Measurements from ENCODE around the gene KIF5A. TPM values are rescaled to one million over a fixed set of nuclear protein-coding genes. Genes with fewer than 3 reads are reported as not detected.

KIF5A gene
- polyA plus RNA-seq, 1 of the 3 experiments (the other 2 are of a cell fraction): 6.2 TPM

- no peak overlapping the region for H2AFZ ChIP-seq (ENCODE audit: low read depth)
- H3K9ac ChIP-seq: no peak overlapping the region
- ChIA-PET POLR2A (no interaction called here), CTCF (interaction anchor here (1.8 to 7.6 kb wide), 4 partner anchors 9 to 19 kb away, joined by 6 to 65 read pairs (median 10); partner anchors contain the start of gene PIP4K2C)
- no peaks in the 10 kb centered on the region for H3K27me3 ChIP-seq (ENCODE audit: insufficient read depth)
- peaks cover 2% of the 10 kb centered on the region for H3F3A ChIP-seq (replicated peaks; ENCODE audit: insufficient read depth)
- no peaks in the 10 kb centered on the region for H3K9me2 ChIP-seq
- no peak overlapping the region for H3K4me2 ChIP-seq
- TF ChIP-seq USF2 (IDR thresholded peaks at IDR 0.05; ENCODE audit: borderline replicate concordance, low read depth, low read length) (no peak), PBX3 (IDR thresholded peaks at IDR 0.05) (no peak), CHD2 (IDR thresholded peaks at IDR 0.05; ENCODE audit: low read length, partially characterized antibody) (no peak), REST (IDR thresholded peaks at IDR 0.05; ENCODE audit: low read depth, low read length) (no peak), MXI1 (IDR thresholded peaks at IDR 0.05; ENCODE audit: low read depth, low read length) (no peak), SIN3A (IDR thresholded peaks at IDR 0.05; ENCODE audit: borderline replicate concordance, low read depth, low read length) (no peak), JUND (IDR thresholded peaks at IDR 0.05) (no peak), RAD21 (IDR thresholded peaks at IDR 0.05; ENCODE audit: low read length) (no peak), NFIC (IDR thresholded peaks at IDR 0.05; ENCODE audit: borderline replicate concordance) (no peak), ELF1 (IDR thresholded peaks at IDR 0.05) (no peak), GABPA (IDR thresholded peaks at IDR 0.05; ENCODE audit: low read depth) (no peak)
- no peaks in the 10 kb centered on the region for H4K20me1 ChIP-seq (ENCODE audit: insufficient read depth)
- no peak for DNase-seq
- H3K9me3 ChIP-seq: no peaks in the 10 kb centered on the region
- H3K36me3 ChIP-seq (replicated peaks in 1 of 2; ENCODE audit: control insufficient read depth in 1 of 2, insufficient read depth in 2 of 2, low read length in 1 of 2): peaks cover 19 to 49% of the 10 kb centered on the region in 2 experiments
- peaks cover 6% of the 10 kb centered on the region; the same call in 1 of the 2 replicates for H3K79me2 ChIP-seq (ENCODE audit: insufficient read depth)
- H3K4me3 ChIP-seq (ENCODE audit: low read depth in 2 of 2, low read length in 1 of 2): no peak overlapping the region
- H3K4me1 ChIP-seq (ENCODE audit: control insufficient read depth in 1 of 2, insufficient read depth in 2 of 2, low read depth in 1 of 2, low read length in 1 of 2): peaks cover 9 to 17% of the 10 kb centered on the region in 2 experiments; a peak in 3 of 4 replicates
- no peak overlapping the region for H3K27ac ChIP-seq (ENCODE audit: low read depth in 2 of 2, low read length in 1 of 2)
Observed at GRCh38 chr12:57602544-57602943, 52.7 kb downstream of the KIF5A start.

- 96% methylated on average over 2 of the region's 2 CpGs for WGBS (ENCODE audit: low lambda C conversion rate)
- ChIA-PET POLR2A (interaction anchor here (0.6 to 1.7 kb wide), 5 partner anchors 11 to 328 kb away, joined by 3 to 7 read pairs (median 3); partner anchors contain the start of gene PIP4K2C), CTCF (interaction anchor here (0.7 to 7.6 kb wide), 6 partner anchors 10 to 126 kb away, joined by 3 to 65 read pairs (median 8); partner anchors contain the start of gene PIP4K2C)
- H3K27ac ChIP-seq (ENCODE audit: low read depth in 2 of 2, low read length in 1 of 2): peak overlapping the region; percentile 47 to 97; a peak in 3 of 4 replicates
- H3K4me2 ChIP-seq: peak overlapping the region; percentile 77
- H3K79me2 ChIP-seq (ENCODE audit: insufficient read depth): peaks cover 6% of the 10 kb centered on the region; the same call in 1 of the 2 replicates
- no peaks in the 10 kb centered on the region for H3K9me3 ChIP-seq
- H2AFZ ChIP-seq (ENCODE audit: low read depth): peak overlapping the region; percentile 99; the same call in 1 of the 2 replicates
- H3K9ac ChIP-seq: no peak overlapping the region
- no peak overlapping the region for H3K4me3 ChIP-seq (ENCODE audit: low read depth in 2 of 2, low read length in 1 of 2)
- H3K4me1 ChIP-seq (ENCODE audit: control insufficient read depth in 1 of 2, insufficient read depth in 2 of 2, low read depth in 1 of 2, low read length in 1 of 2): peaks cover 9 to 17% of the 10 kb centered on the region in 2 experiments; a peak in 3 of 4 replicates
- peaks cover 15 to 53% of the 10 kb centered on the region in 2 experiments for H3K36me3 ChIP-seq (replicated peaks in 1 of 2; ENCODE audit: control insufficient read depth in 1 of 2, insufficient read depth in 2 of 2, low read length in 1 of 2)
- no peak for DNase-seq
- H4K20me1 ChIP-seq (ENCODE audit: insufficient read depth): no peaks in the 10 kb centered on the region
- H3F3A ChIP-seq (replicated peaks; ENCODE audit: insufficient read depth): peaks cover 6% of the 10 kb centered on the region
- no peaks in the 10 kb centered on the region for H3K27me3 ChIP-seq (ENCODE audit: insufficient read depth)
- no peaks in the 10 kb centered on the region for H3K9me2 ChIP-seq
- TF ChIP-seq GABPA (IDR thresholded peaks at IDR 0.05; ENCODE audit: low read depth) (no peak), USF2 (IDR thresholded peaks at IDR 0.05; ENCODE audit: borderline replicate concordance, low read depth, low read length) (no peak), REST (IDR thresholded peaks at IDR 0.05; ENCODE audit: low read depth, low read length) (no peak), IRF3 (IDR thresholded peaks at IDR 0.05; ENCODE audit: low read depth, low read length) (no peak), FOXM1 (IDR thresholded peaks at IDR 0.05; ENCODE audit: low read depth) (no peak)
Observed at GRCh38 chr12:57603324-57603723, 53.5 kb downstream of the KIF5A start.
